IMR-90 (cell line): ENCODE measurements around the gene OMG. TPM values are rescaled to one million over a fixed set of nuclear protein-coding genes. Genes with fewer than 3 reads are reported as not detected.

Experiments used
- ATAC-seq: fragments of 200-7000 bp; cut with Tn5 transposase; 2 replicates; pipeline ENCODE4 v1.9.1; 2020; ENCODE audit warnings: low read depth, mild to moderate bottlenecking, moderate library complexity
- BruUV-seq: library from RNA; stranded (reverse); fragments of 400-500 nt; replicated peaks from 2 replicates; lab custom pipeline; 2021; lab: Mats Ljungman, UMichigan
- CTCF ChIA-PET: fragments of 300-600 bp; formaldehyde crosslinking; extraction: SDS; loops from one replicate; lab custom pipeline; 2021; ENCODE audit warnings: antibody characterized with exemption; lab: Yijun Ruan, JAX
- POLR2A ChIA-PET: fragments of 300-600 bp; sonication (Branson Sonifier 250); formaldehyde crosslinking; loops from one replicate; lab custom pipeline; 2022; ENCODE audit warnings: antibody characterized with exemption; ENCODE audit not compliant: unreplicated experiment; lab: Charles Lee
- DNase-seq: peaks from one replicate; pipeline ENCODE4 v3.0.0; 2013
- H2AFZ ChIP-seq: replicated peaks from 2 replicates; pipeline ENCODE3; 2013; ENCODE audit warnings: low read length, mild to moderate bottlenecking; ENCODE audit not compliant: poor library complexity
- H2AK5ac ChIP-seq: 2 replicates; pipeline ENCODE4 v1.6.1; 2013; ENCODE audit warnings: low read depth, low read length, inconsistent platforms
- H2AK9ac ChIP-seq: replicated peaks from 2 replicates; pipeline ENCODE3; 2013; ENCODE audit warnings: mild to moderate bottlenecking, low read depth, low read length, moderate library complexity; ENCODE audit not compliant: poor library complexity
- H2BK120ac ChIP-seq: 2 replicates; pipeline ENCODE4 v1.6.1; 2013; ENCODE audit warnings: low read depth, low read length, inconsistent platforms
- H2BK15ac ChIP-seq: 3 replicates; pipeline ENCODE4 v1.6.1; 2013; ENCODE audit warnings: low read depth, low read length, inconsistent platforms
- H2BK20ac ChIP-seq: 2 replicates; pipeline ENCODE4 v1.6.1; 2013; ENCODE audit warnings: low read depth, mild to moderate bottlenecking, inconsistent platforms, low read length, moderate library complexity
- H2BK5ac ChIP-seq: 2 replicates; pipeline ENCODE4 v1.6.1; 2013; ENCODE audit warnings: mild to moderate bottlenecking, low read depth, low read length, inconsistent platforms; ENCODE audit not compliant: poor library complexity, severe bottlenecking
- H3K14ac ChIP-seq: replicated peaks from 2 replicates; pipeline ENCODE4 v1.6.1; 2013; ENCODE audit warnings: low read depth, low read length, inconsistent platforms
- H3K18ac ChIP-seq: 2 replicates; pipeline ENCODE4 v1.6.1; 2013; ENCODE audit warnings: low read depth, low read length, control low read depth
- H3K23ac ChIP-seq: 2 replicates; pipeline ENCODE4 v1.6.1; 2013; ENCODE audit warnings: low read depth, low read length, inconsistent platforms
- H3K27ac ChIP-seq: 2 replicates; pipeline ENCODE4 v1.5.1; 2013; ENCODE audit warnings: mild to moderate bottlenecking, control low read depth, low read length; ENCODE audit not compliant: insufficient read depth
- H3K27me3 ChIP-seq: 2 replicates; pipeline ENCODE4 v1.6.1; 2013; ENCODE audit warnings: low read length; ENCODE audit not compliant: control insufficient read depth, insufficient read depth
- H3K36me3 ChIP-seq: 2 replicates; pipeline ENCODE4 v1.6.1; 2013; ENCODE audit warnings: low read length, mixed read lengths; ENCODE audit not compliant: control insufficient read depth, insufficient read depth
- H3K4ac ChIP-seq: 2 replicates; pipeline ENCODE4 v1.6.1; 2013; ENCODE audit warnings: low read depth, low read length, inconsistent platforms
- H3K4me1 ChIP-seq: 2 replicates; pipeline ENCODE4 v1.6.1; 2013; ENCODE audit warnings: low read length, mixed read lengths; ENCODE audit not compliant: control insufficient read depth, insufficient read depth
- H3K4me2 ChIP-seq: 2 replicates; pipeline ENCODE4 v1.6.1; 2013; ENCODE audit warnings: low read depth, mild to moderate bottlenecking, control low read depth, low read length, moderate library complexity
- H3K4me3 ChIP-seq: 2 replicates; pipeline ENCODE4 v1.5.1; 2013; ENCODE audit warnings: low read depth, mild to moderate bottlenecking, control low read depth, low read length, moderate library complexity; ENCODE audit not compliant: insufficient read depth
- H3K56ac ChIP-seq: 2 replicates; pipeline ENCODE4 v1.6.1; 2013; ENCODE audit warnings: low read length, inconsistent platforms; ENCODE audit not compliant: insufficient read depth; ENCODE audit errors: extremely low read depth
- H3K79me1 ChIP-seq, 2 experiments: 2 replicates each; pipeline ENCODE4 v1.6.1; 2013; ENCODE audit warnings: low read length in 2 of 2, inconsistent platforms in 1 of 2, low read depth in 1 of 2
- H3K9ac ChIP-seq: 2 replicates; pipeline ENCODE4 v1.6.1; 2013; ENCODE audit warnings: low read depth, low read length, control low read depth
- H3K9me1 ChIP-seq: 2 replicates; pipeline ENCODE4 v1.6.1; 2013; ENCODE audit warnings: low read length, inconsistent platforms; ENCODE audit not compliant: insufficient read depth
- H3K9me3 ChIP-seq: 2 replicates; pipeline ENCODE4 v1.6.1; 2013; ENCODE audit warnings: low read length; ENCODE audit not compliant: control insufficient read depth, insufficient read depth
- H4K20me1 ChIP-seq: 2 replicates; pipeline ENCODE4 v1.6.1; 2013; ENCODE audit warnings: low read length, inconsistent platforms; ENCODE audit not compliant: insufficient read depth
- H4K5ac ChIP-seq: 2 replicates; pipeline ENCODE4 v1.6.1; 2013; ENCODE audit warnings: mild to moderate bottlenecking, low read depth, low read length, control low read depth
- H4K8ac ChIP-seq, 2 experiments: 2 replicates each; pipeline ENCODE4 v1.6.1; 2013; ENCODE audit warnings: low read depth in 2 of 2, low read length in 2 of 2, control low read depth in 1 of 2, inconsistent platforms in 1 of 2
- H4K91ac ChIP-seq: 2 replicates; pipeline ENCODE4 v1.6.1; 2013; ENCODE audit warnings: low read depth, low read length, inconsistent platforms; ENCODE audit not compliant: insufficient read depth
- BHLHE40 ChIP-seq: fragments of 150-350 bp; IDR thresholded peaks from 2 replicates; pipeline ENCODE4 v1.6.1; 2016; ENCODE audit warnings: mild to moderate bottlenecking, low read depth, low read length
- CEBPB ChIP-seq: IDR thresholded peaks from 2 replicates; pipeline ENCODE4 v1.6.1; 2012; ENCODE audit warnings: low read depth, low read length, improper control_type of control experiment
- CHD1 ChIP-seq: IDR thresholded peaks from 2 replicates; pipeline ENCODE4 v1.6.1; 2012; ENCODE audit warnings: low read depth, low read length, improper control_type of control experiment
- CTCF ChIP-seq: conservative IDR thresholded peaks from 2 replicates; pipeline ENCODE4 v1.5.1; 2012; ENCODE audit warnings: mild to moderate bottlenecking, low read depth, low read length, improper control_type of control experiment
- FOS ChIP-seq: fragments of 150-350 bp; IDR thresholded peaks from 2 replicates; pipeline ENCODE4 v1.6.1; 2016; ENCODE audit warnings: low read depth, low read length
- MAFK ChIP-seq: IDR thresholded peaks from 2 replicates; pipeline ENCODE4 v1.6.1; 2012; ENCODE audit warnings: low read depth, low read length, improper control_type of control experiment
- MAZ ChIP-seq: IDR thresholded peaks from 2 replicates; pipeline ENCODE4 v1.6.1; 2012; ENCODE audit warnings: low read depth, mild to moderate bottlenecking, low read length, improper control_type of control experiment, moderate library complexity, borderline replicate concordance
- MXI1 ChIP-seq: IDR thresholded peaks from 2 replicates; pipeline ENCODE4 v1.6.1; 2012; ENCODE audit warnings: low read depth, mild to moderate bottlenecking, low read length, moderate library complexity, borderline replicate concordance
- NFE2L2 ChIP-seq: fragments of 150-350 bp; IDR thresholded peaks from 2 replicates; pipeline ENCODE4 v1.6.1; 2016; ENCODE audit warnings: low read depth, mild to moderate bottlenecking, low read length
- POLR2A ChIP-seq: IDR thresholded peaks from 2 replicates; pipeline ENCODE4 v1.6.1; 2012; ENCODE audit warnings: mild to moderate bottlenecking, low read depth, low read length
- RAD21 ChIP-seq: IDR thresholded peaks from 2 replicates; pipeline ENCODE4 v1.6.1; 2012; ENCODE audit warnings: low read length, improper control_type of control experiment
- RCOR1 ChIP-seq: IDR thresholded peaks from 2 replicates; pipeline ENCODE4 v1.6.1; 2012; ENCODE audit warnings: mild to moderate bottlenecking, low read length, improper control_type of control experiment; ENCODE audit not compliant: insufficient replicate concordance
- RFX5 ChIP-seq: IDR thresholded peaks from 2 replicates; pipeline ENCODE4 v1.8.0; 2012; ENCODE audit warnings: low read depth, mild to moderate bottlenecking, low read length, moderate library complexity
- SMC3 ChIP-seq: fragments of 150-350 bp; IDR thresholded peaks from 2 replicates; pipeline ENCODE4 v1.6.1; 2016; ENCODE audit warnings: low read depth, mild to moderate bottlenecking, antibody characterized with exemption, low read length, moderate library complexity
- dilution Hi-C: fragments of 300-500 bp; cut with HindIII; formaldehyde crosslinking; loops from one replicate; pipeline ENCODE4 v1.14.3; 2018; ENCODE audit warnings: low sequenced_read_pairs; ENCODE audit not compliant: unreplicated experiment
- in situ Hi-C: fragments of 300-500 bp; cut with MboI; formaldehyde crosslinking; loops from 3 replicates; pipeline ENCODE4 v1.14.3; 2019; ENCODE audit warnings: low sequenced_read_pairs, inconsistent platforms, mixed read lengths
- intact Hi-C: fragments of 100-400 bp; cut with micrococcal nuclease; formaldehyde crosslinking; loops from 2 replicates; pipeline ENCODE4 v1.10.0; 2022
- polyA plus RNA-seq, 3 experiments: library from polyadenylated mRNA; depleted of rRNA; stranded (reverse); fragments of >200 nt; gene quantifications; 2 replicates each; pipeline ENCODE4 v1.2.3, GENCODE V29; 2012; ENCODE audit warnings: low replicate concordance in 1 of 3
- total RNA-seq: library from RNA; depleted of rRNA; stranded (reverse); fragments of >200 nt; gene quantifications from 2 replicates; pipeline ENCODE4 v1.2.3, GENCODE V29; 2012
- TF ChIP-seq, protein P1 (sequence below): fragments of 150-350 bp; IDR thresholded peaks from 2 replicates; pipeline ENCODE4 v1.6.1; 2016; ENCODE audit warnings: low read depth, mild to moderate bottlenecking, low read length, moderate library complexity, borderline replicate concordance

The OMG gene
- total and polyA plus RNA-seq, 2 of the 4 experiments (the other 2 are of a cell fraction), result 0.18 TPM; not detected in 1

DNA sequence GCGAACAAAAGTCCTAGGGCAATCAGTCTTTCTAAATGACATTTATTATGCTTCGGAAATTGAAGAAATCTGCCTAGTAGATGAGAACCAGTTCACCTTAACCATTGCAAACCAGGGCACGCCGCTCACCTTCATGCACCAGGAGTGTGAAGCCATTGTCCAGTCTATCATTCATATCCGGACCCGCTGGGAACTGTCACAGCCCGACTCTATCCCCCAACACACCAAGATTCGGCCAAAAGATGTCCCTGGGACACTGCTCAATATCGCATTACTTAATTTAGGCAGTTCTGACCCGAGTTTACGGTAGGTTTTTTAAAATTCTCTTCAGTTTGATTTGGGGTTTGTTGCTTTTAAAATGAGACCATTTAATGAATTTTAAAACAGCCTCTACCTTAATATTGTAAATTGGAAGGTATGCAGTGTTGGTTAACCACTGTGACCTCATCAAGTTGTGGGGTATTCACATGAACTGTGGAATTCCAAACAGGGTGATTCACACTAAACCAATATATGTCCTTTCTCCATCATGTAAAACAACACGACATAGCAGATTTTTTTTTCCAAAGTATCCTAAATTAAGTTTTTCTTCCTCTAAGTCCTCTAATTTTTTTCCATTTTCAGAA is 30.6 kb upstream of the OMG start (continued):
- TF ChIP-seq, protein P1, sequence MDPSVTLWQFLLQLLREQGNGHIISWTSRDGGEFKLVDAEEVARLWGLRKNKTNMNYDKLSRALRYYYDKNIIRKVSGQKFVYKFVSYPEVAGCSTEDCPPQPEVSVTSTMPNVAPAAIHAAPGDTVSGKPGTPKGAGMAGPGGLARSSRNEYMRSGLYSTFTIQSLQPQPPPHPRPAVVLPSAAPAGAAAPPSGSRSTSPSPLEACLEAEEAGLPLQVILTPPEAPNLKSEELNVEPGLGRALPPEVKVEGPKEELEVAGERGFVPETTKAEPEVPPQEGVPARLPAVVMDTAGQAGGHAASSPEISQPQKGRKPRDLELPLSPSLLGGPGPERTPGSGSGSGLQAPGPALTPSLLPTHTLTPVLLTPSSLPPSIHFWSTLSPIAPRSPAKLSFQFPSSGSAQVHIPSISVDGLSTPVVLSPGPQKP, result no peak

GRCh38 chr17:31323551-31323950 is 26.5 kb upstream of the OMG start:
- Histone ChIP-seq H3K9me3 (no peaks in the 10 kb centered on the region), H3K18ac (no peak overlapping the region), H4K20me1 (no peaks in the 10 kb centered on the region; the same call in 1 of the 2 replicates), H4K91ac (no peak overlapping the region), H2AFZ (no peak overlapping the region), H3K36me3 (peaks cover 12% of the 10 kb centered on the region), H3K4me2 (no peak overlapping the region), H3K9ac (no peak overlapping the region), H3K56ac (no peak overlapping the region), H4K8ac (no peak overlapping the region; a peak in 1 of 4 replicates), H2AK5ac (no peak overlapping the region), H3K4me3 (no peak overlapping the region), H3K23ac (no peak overlapping the region), H2AK9ac (no peak overlapping the region), H2BK15ac (peak overlapping the region; percentile 10; the same call in 1 of the 3 replicates), H4K5ac (no peak overlapping the region), H3K79me1 (peaks cover 3 to 35% of the 10 kb centered on the region in 2 experiments; a peak in 2 of 4 replicates), H3K9me1 (peaks cover 4% of the 10 kb centered on the region), H3K14ac (peak overlapping the region; percentile 44; the same call in 1 of the 2 replicates), H2BK5ac (no peak overlapping the region), H2BK120ac (no peak overlapping the region), H3K4me1 (peaks cover 8% of the 10 kb centered on the region), H3K4ac (no peak overlapping the region), H3K27ac (no peak overlapping the region), H3K27me3 (no peaks in the 10 kb centered on the region), H2BK20ac (no peak overlapping the region; the same call in 1 of the 2 replicates)
- CTCF ChIA-PET, result no interaction called here
- no TSS peak for BruUV-seq
- in situ Hi-C loops (no loop called here), intact Hi-C loops (no loop called here), dilution Hi-C loops (no loop called here)
- no peak for DNase-seq
- POLR2A ChIA-PET, result no interaction called here
- ATAC-seq, result no peak
- TF ChIP-seq RFX5, result no peak
- TF ChIP-seq FOS, result no peak
- no peak for TF ChIP-seq BHLHE40
- no peak for TF ChIP-seq RAD21
- no peak for TF ChIP-seq MAFK
- TF ChIP-seq CTCF, result no peak
- no peak for TF ChIP-seq POLR2A
- TF ChIP-seq RCOR1, result no peak
- no peak for TF ChIP-seq CEBPB
- TF ChIP-seq MAZ, result no peak
- no peak for TF ChIP-seq CHD1
- TF ChIP-seq MXI1, result no peak
- no peak for TF ChIP-seq NFE2L2
- no peak for TF ChIP-seq SMC3
